ENCODE data around the gene GP9.

DNA sequence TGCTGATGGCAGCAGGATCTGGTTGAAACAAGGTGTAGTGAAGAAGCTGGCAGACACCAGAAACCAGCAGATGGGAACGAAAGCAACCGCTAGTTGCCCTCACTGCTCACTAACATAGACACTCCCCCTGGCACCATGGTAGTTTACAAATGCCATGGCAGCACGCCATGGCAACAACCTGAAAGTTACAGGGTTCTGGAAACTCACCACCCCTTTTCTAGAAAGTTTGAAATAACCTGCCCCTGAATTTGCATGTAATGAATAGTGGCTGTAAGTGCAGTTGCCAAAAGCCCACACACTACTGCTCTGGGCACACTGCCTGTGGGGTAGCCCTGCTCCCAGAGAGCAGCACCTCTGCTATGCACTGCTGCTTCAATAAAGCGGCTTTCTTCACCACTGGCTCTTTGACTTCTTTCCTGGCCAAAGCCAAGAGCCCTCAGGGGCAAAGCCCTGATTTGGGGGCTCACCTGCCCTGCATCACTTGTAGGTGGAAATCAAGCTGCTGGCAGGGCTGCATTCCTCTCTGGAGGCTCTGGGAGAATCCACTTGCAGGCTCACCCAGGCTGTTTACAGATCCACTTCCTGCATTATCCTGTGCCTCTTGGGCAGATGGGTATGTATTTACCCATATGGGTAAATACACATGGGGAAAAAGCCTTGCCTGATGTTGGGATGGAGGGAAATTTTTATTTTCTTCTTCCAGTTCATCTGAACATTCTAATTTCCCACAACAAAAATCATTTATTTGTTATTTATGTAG, 2.0 kb upstream of the GP9 start:
- TF ChIP-seq, protein P1, sequence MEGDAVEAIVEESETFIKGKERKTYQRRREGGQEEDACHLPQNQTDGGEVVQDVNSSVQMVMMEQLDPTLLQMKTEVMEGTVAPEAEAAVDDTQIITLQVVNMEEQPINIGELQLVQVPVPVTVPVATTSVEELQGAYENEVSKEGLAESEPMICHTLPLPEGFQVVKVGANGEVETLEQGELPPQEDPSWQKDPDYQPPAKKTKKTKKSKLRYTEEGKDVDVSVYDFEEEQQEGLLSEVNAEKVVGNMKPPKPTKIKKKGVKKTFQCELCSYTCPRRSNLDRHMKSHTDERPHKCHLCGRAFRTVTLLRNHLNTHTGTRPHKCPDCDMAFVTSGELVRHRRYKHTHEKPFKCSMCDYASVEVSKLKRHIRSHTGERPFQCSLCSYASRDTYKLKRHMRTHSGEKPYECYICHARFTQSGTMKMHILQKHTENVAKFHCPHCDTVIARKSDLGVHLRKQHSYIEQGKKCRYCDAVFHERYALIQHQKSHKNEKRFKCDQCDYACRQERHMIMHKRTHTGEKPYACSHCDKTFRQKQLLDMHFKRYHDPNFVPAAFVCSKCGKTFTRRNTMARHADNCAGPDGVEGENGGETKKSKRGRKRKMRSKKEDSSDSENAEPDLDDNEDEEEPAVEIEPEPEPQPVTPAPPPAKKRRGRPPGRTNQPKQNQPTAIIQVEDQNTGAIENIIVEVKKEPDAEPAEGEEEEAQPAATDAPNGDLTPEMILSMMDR (IDR thresholded peaks at IDR 0.05; ENCODE audit: low read depth, low read length, missing input control): peak; percentile 10
- TF ChIP-seq, protein P2, sequence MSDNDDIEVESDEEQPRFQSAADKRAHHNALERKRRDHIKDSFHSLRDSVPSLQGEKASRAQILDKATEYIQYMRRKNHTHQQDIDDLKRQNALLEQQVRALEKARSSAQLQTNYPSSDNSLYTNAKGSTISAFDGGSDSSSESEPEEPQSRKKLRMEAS (IDR thresholded peaks at IDR 0.05): no peak
- TF ChIP-seq, protein P3, sequence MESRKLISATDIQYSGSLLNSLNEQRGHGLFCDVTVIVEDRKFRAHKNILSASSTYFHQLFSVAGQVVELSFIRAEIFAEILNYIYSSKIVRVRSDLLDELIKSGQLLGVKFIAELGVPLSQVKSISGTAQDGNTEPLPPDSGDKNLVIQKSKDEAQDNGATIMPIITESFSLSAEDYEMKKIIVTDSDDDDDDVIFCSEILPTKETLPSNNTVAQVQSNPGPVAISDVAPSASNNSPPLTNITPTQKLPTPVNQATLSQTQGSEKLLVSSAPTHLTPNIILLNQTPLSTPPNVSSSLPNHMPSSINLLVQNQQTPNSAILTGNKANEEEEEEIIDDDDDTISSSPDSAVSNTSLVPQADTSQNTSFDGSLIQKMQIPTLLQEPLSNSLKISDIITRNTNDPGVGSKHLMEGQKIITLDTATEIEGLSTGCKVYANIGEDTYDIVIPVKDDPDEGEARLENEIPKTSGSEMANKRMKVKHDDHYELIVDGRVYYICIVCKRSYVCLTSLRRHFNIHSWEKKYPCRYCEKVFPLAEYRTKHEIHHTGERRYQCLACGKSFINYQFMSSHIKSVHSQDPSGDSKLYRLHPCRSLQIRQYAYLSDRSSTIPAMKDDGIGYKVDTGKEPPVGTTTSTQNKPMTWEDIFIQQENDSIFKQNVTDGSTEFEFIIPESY (IDR thresholded peaks at IDR 0.05): no peak
- TF ChIP-seq HNF4A (conservative IDR thresholded peaks at IDR 0.05) (peak in 1 of 2 donors; percentile 7), TAF1 (conservative IDR thresholded peaks at IDR 0.05) (no peak), RAD21 (IDR thresholded peaks at IDR 0.05) (peak in 1 of 2 donors; percentile 20)

Data from liver (tissue), 3 donors.